ENCODE results near the gene U2AF1L4. TPM values are rescaled to one million over a fixed set of nuclear protein-coding genes. Genes with fewer than 3 reads are reported as not detected.
"Not testable (repeated sequence)": the region's sequence is repeated elsewhere in the genome, so short reads cannot be mapped to it uniquely, and the experiment has no call there.

Gene U2AF1L4
- total RNA-seq, 1 experiment from 2014 or later, result 20.5 TPM

- no peak for DNase-seq (ENCODE audit: low read depth)
Measured at GRCh38 chr19:35727053-35727955, 17.9 kb downstream of the U2AF1L4 start.

GRCh38 chr19:35725216-35725861 lies 19.9 kb downstream of the U2AF1L4 start:
- no peak for DNase-seq (ENCODE audit: low read depth)

GRCh38 chr19:35724560-35724959 lies 20.7 kb downstream of the U2AF1L4 start:
- no peak for DNase-seq (ENCODE audit: low read depth)

- not testable (repeated sequence) for DNase-seq (ENCODE audit: low read depth)
Measured at GRCh38 chr19:35724132-35724531, 21.1 kb downstream of the U2AF1L4 start.

GRCh38 chr19:35723671-35724070 lies 21.5 kb downstream of the U2AF1L4 start:
- no peak for DNase-seq (ENCODE audit: low read depth)

GRCh38 chr19:35722897-35723296 lies 22.3 kb downstream of the U2AF1L4 start:
- no peak for DNase-seq (ENCODE audit: low read depth)

GRCh38 chr19:35722461-35722860 lies 22.8 kb downstream of the U2AF1L4 start:
- no peak for DNase-seq (ENCODE audit: low read depth)

- DNase-seq (ENCODE audit: low read depth), result no peak
Measured at GRCh38 chr19:35721374-35721773, 23.8 kb downstream of the U2AF1L4 start.

GRCh38 chr19:35720648-35721047 lies 24.6 kb downstream of the U2AF1L4 start:
- no peak for DNase-seq (ENCODE audit: low read depth)

GRCh38 chr19:35720163-35720524 lies 25.1 kb downstream of the U2AF1L4 start:
- DNase-seq (ENCODE audit: low read depth), result no peak

- DNase-seq (ENCODE audit: low read depth), result no peak
Measured at GRCh38 chr19:35719402-35720162, 25.6 kb downstream of the U2AF1L4 start.

- no peak for DNase-seq (ENCODE audit: low read depth)
Measured at GRCh38 chr19:35718345-35719041, 26.7 kb downstream of the U2AF1L4 start.

- no peak for DNase-seq (ENCODE audit: low read depth)
Measured at GRCh38 chr19:35717665-35718344, 27.4 kb downstream of the U2AF1L4 start, which contains the start of gene KMT2B. Gene KMT2B (plus strand): TSS chr19:35718003. CDS start chr19:35718019, 16 bp downstream.

- peak; percentile 95 for DNase-seq (ENCODE audit: low read depth)
Measured at GRCh38 chr19:35716801-35717664, 28.2 kb downstream of the U2AF1L4 start.

GRCh38 chr19:35715981-35716800 lies 29.0 kb downstream of the U2AF1L4 start:
- DNase-seq (ENCODE audit: low read depth), result no peak

- DNase-seq (ENCODE audit: low read depth), result no peak
Measured at GRCh38 chr19:35715355-35715809, 29.8 kb downstream of the U2AF1L4 start.

GRCh38 chr19:35714601-35715354 lies 30.4 kb downstream of the U2AF1L4 start:
- no peak for DNase-seq (ENCODE audit: low read depth)

- no peak for DNase-seq (ENCODE audit: low read depth)
Measured at GRCh38 chr19:35713904-35714495, 31.2 kb downstream of the U2AF1L4 start.
